ENCODE data around the gene ENTREP1. TPM values are rescaled to one million over a fixed set of nuclear protein-coding genes. Genes with fewer than 3 reads are reported as not detected.

Gene ENTREP1
- total and polyA plus RNA-seq, 2 donors (not counting 1 experiment from before 2014, with no cell fraction given), result not detected

DNA sequence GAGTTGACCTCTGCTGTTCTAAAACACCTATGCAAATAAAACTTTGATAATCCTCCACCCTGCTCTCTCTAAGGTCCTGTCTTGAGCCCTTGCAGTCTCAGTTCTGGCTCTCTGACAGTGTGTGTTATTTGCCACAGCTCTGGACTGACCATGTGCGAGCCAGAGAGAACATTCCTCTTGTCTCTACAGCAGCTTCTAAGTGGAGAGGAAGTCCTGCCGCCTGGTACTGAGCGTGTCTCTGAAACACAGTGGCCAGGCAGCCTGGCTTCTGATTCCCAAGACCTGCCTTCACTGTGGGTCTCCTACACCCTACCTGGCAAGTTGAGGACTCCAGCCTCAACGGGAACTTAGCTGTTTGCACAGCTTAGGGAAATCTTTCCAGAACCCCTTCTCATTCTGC is 61.6 kb downstream of the ENTREP1 start:
- WGBS (ENCODE audit: insufficient coverage), result 88% methylated on average over 4 of the region's 4 CpGs
- no peak overlapping the region for H3K4me2 ChIP-seq (replicated peaks; ENCODE audit: low read depth, low read length, poor library complexity, severe bottlenecking)
- no peak overlapping the region for H3K9ac ChIP-seq (ENCODE audit: low read length)
- no peak overlapping the region for H3K27ac ChIP-seq (ENCODE audit: low read length in 2 of 2)
- no peak for TF ChIP-seq CTCF (IDR thresholded peaks at IDR 0.05)
- no peak overlapping the region for H3K27ac Mint-ChIP-seq
- ATAC-seq (ENCODE audit: low read depth) (no peak), DNase-seq (no peak)
- no peaks in the 10 kb centered on the region for H3K36me3 ChIP-seq (replicated peaks in 1 of 2; ENCODE audit: control extremely low read depth in 1 of 2, control insufficient read depth in 1 of 2, extremely low read depth in 1 of 2, insufficient read depth in 2 of 2, low read length in 1 of 2)
- H3K9me3 ChIP-seq (ENCODE audit: control extremely low read depth in 1 of 3, control insufficient read depth in 2 of 3, insufficient read depth in 1 of 3, low read length in 2 of 3), result no peaks in the 10 kb centered on the region
- H3K27me3 ChIP-seq (replicated peaks in 1 of 4; ENCODE audit: control extremely low read depth in 1 of 4, control insufficient read depth in 3 of 4, insufficient read depth in 4 of 4, low read length in 3 of 4), result no peaks in the 10 kb centered on the region
- no peaks in the 10 kb centered on the region for H4K20me1 ChIP-seq (ENCODE audit: control insufficient read depth, insufficient read depth, low read length, poor library complexity, severe bottlenecking)
- no peaks in the 10 kb centered on the region for H3K4me1 Mint-ChIP-seq
- H3K9me3 Mint-ChIP-seq (ENCODE audit: insufficient read depth), result no peaks in the 10 kb centered on the region
- no peak overlapping the region for H3K4me3 ChIP-seq (ENCODE audit: control extremely low read depth in 1 of 5, extremely low read depth in 1 of 5, insufficient read depth in 1 of 5, low read depth in 2 of 5, low read length in 4 of 5)
- no peaks in the 10 kb centered on the region for H3K4me1 ChIP-seq (ENCODE audit: control insufficient read depth in 2 of 2, insufficient read depth in 2 of 2, low read length in 2 of 2)
- intact Hi-C loops (cut with micrococcal nuclease), result no loop called here
- H2AFZ ChIP-seq (ENCODE audit: insufficient read depth, low read depth, low read length, poor library complexity, severe bottlenecking), result no peak overlapping the region
- no peaks in the 10 kb centered on the region for H3K79me2 ChIP-seq (ENCODE audit: control insufficient read depth, insufficient read depth, low read length)
- ChIA-PET POLR2A (no interaction called here), CTCF (no interaction called here)
- no peak overlapping the region for H3K4me3 Mint-ChIP-seq
- H3K27me3 Mint-ChIP-seq, result peaks cover 10% of the 10 kb centered on the region

DNA sequence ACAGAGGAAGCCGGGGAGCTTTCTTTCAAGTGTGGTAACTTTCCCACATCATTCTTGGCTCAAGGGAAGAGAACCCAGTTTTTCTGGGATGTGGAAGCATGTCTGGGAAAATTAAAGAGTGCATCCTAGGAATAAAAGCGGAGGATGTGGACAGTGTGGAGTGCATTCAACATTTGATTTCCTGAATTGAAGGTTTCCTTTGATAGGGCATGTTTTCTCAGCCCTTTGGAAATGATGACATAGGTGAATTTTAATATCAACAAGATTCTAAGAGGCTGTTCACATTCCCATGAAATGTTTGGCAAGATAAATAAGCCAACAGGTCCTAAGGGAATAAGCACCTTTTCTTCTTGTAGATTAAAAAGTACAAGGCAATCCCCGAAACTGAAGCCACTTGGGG is 63.6 kb downstream of the ENTREP1 start:
- 80% methylated on average over 1 of the region's 3 CpGs for WGBS (ENCODE audit: insufficient coverage)
- no peak overlapping the region for H3K27ac Mint-ChIP-seq
- POLR2A ChIA-PET, result no interaction called here
- H3K4me1 ChIP-seq (ENCODE audit: control insufficient read depth in 2 of 2, insufficient read depth in 2 of 2, low read length in 2 of 2), result no peaks in the 10 kb centered on the region
- intact Hi-C loops (cut with micrococcal nuclease), result no loop called here
- CTCF ChIA-PET, result no interaction called here
- H3K9me3 ChIP-seq (ENCODE audit: control extremely low read depth in 1 of 3, control insufficient read depth in 2 of 3, insufficient read depth in 1 of 3, low read length in 2 of 3), result peaks cover 0 to 2% (median 0%) of the 10 kb centered on the region in 3 donors
- no peak overlapping the region for H3K27ac ChIP-seq (ENCODE audit: low read length in 2 of 2)
- H3K9ac ChIP-seq (ENCODE audit: low read length), result no peak overlapping the region
- H3K9me3 Mint-ChIP-seq (ENCODE audit: insufficient read depth), result no peaks in the 10 kb centered on the region
- DNase-seq, result no peak
- H3K4me1 Mint-ChIP-seq, result no peaks in the 10 kb centered on the region
- H3K27me3 Mint-ChIP-seq, result peaks cover 17% of the 10 kb centered on the region
- no peak overlapping the region for H2AFZ ChIP-seq (ENCODE audit: insufficient read depth, low read depth, low read length, poor library complexity, severe bottlenecking)
- no peaks in the 10 kb centered on the region for H4K20me1 ChIP-seq (ENCODE audit: control insufficient read depth, insufficient read depth, low read length, poor library complexity, severe bottlenecking)
- no peak for TF ChIP-seq CTCF (IDR thresholded peaks at IDR 0.05)
- no peak for TF ChIP-seq EZH2 (IDR thresholded peaks at IDR 0.05; ENCODE audit: borderline replicate concordance, insufficient read depth, low read depth, low read length, poor library complexity, severe bottlenecking)
- no peaks in the 10 kb centered on the region for H3K36me3 ChIP-seq (replicated peaks in 1 of 2; ENCODE audit: control extremely low read depth in 1 of 2, control insufficient read depth in 1 of 2, extremely low read depth in 1 of 2, insufficient read depth in 2 of 2, low read length in 1 of 2)
- no peak overlapping the region for H3K4me2 ChIP-seq (replicated peaks; ENCODE audit: low read depth, low read length, poor library complexity, severe bottlenecking)
- H3K4me3 ChIP-seq (ENCODE audit: control extremely low read depth in 1 of 5, extremely low read depth in 1 of 5, insufficient read depth in 1 of 5, low read depth in 2 of 5, low read length in 4 of 5), result no peak overlapping the region
- H3K4me3 Mint-ChIP-seq, result no peak overlapping the region
- no peak for ATAC-seq (ENCODE audit: low read depth)
- H3K79me2 ChIP-seq (ENCODE audit: control insufficient read depth, insufficient read depth, low read length), result no peaks in the 10 kb centered on the region
- no peaks in the 10 kb centered on the region for H3K27me3 ChIP-seq (replicated peaks in 1 of 4; ENCODE audit: control extremely low read depth in 1 of 4, control insufficient read depth in 3 of 4, insufficient read depth in 4 of 4, low read length in 3 of 4)
